PC-9 (cell line): Measurements from ENCODE around the gene TRIM56.

Experiments used
- EZH2 ChIP-seq: fragments of 200-600 bp; sonication (generic); IDR thresholded peaks from 2 replicates; pipeline ENCODE4 v1.8.0; 2017; ENCODE audit warnings: antibody characterized with exemption, low read depth
- TF ChIP-seq, protein P1 (sequence below): fragments of 200-600 bp; sonication (generic); conservative IDR thresholded peaks from 2 replicates; pipeline ENCODE4 v1.6.1; 2017; ENCODE audit warnings: mixed run types, antibody characterized with exemption, mild to moderate bottlenecking, moderate library complexity

DNA sequence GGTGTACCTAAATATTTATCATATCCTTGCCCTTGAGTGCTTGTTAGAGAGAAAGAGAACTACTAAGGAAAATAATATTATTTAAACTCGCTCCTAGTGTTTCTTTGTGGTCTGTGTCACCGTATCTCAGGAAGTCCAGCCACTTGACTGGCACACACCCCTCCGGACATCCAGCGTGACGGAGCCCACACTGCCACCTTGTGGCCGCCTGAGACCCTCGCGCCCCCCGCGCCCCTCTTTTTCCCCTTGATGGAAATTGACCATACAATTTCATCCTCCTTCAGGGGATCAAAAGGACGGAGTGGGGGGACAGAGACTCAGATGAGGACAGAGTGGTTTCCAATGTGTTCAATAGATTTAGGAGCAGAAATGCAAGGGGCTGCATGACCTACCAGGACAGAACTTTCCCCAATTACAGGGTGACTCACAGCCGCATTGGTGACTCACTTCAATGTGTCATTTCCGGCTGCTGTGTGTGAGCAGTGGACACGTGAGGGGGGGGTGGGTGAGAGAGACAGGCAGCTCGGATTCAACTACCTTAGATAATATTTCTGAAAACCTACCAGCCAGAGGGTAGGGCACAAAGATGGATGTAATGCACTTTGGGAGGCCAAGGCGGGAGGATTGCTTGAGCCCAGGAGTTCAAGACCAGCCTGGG lies 53.1 kb downstream of the TRIM56 start:
- TF ChIP-seq, protein P1, sequence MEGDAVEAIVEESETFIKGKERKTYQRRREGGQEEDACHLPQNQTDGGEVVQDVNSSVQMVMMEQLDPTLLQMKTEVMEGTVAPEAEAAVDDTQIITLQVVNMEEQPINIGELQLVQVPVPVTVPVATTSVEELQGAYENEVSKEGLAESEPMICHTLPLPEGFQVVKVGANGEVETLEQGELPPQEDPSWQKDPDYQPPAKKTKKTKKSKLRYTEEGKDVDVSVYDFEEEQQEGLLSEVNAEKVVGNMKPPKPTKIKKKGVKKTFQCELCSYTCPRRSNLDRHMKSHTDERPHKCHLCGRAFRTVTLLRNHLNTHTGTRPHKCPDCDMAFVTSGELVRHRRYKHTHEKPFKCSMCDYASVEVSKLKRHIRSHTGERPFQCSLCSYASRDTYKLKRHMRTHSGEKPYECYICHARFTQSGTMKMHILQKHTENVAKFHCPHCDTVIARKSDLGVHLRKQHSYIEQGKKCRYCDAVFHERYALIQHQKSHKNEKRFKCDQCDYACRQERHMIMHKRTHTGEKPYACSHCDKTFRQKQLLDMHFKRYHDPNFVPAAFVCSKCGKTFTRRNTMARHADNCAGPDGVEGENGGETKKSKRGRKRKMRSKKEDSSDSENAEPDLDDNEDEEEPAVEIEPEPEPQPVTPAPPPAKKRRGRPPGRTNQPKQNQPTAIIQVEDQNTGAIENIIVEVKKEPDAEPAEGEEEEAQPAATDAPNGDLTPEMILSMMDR = peak; percentile 98
- TF ChIP-seq EZH2 = no peak
